Stimulated activated effector memory CD8-positive, alpha-beta T cell treated with anti-CD3 and anti-CD28 coated beads, Interleukin-12 subunit alpha, Interleukin-12 subunit beta, amount 100 ng/mL, for 72 hours (primary cell): ENCODE results near the gene PRKCI.
"Not testable (repeated sequence)": the region's sequence is repeated elsewhere in the genome, so short reads cannot be mapped to it uniquely, and the experiment has no call there.

ENCODE experiments used
- ATAC-seq: fragments of 150-1000 bp; cut with Tn5 transposase; 2 replicates; pipeline ENCODE4 v1.10.0; 2021
- DNase-seq, 2 donors: peaks; one replicate each; pipeline ENCODE4 v3.0.0; 2021 to 2022; ENCODE audit warnings: low spot score in 2 of 2
- H3K27ac Mint-ChIP-seq: one replicate; pipeline ENCODE4 v1.8.0; 2022; ENCODE audit warnings: mild to moderate bottlenecking, mixed read lengths
- H3K36me3 Mint-ChIP-seq: one replicate; pipeline ENCODE4 v1.8.0; 2022; ENCODE audit warnings: mild to moderate bottlenecking, mixed read lengths
- H3K4me1 Mint-ChIP-seq: one replicate; pipeline ENCODE4 v1.8.0; 2022; ENCODE audit warnings: mixed read lengths
- H3K4me3 Mint-ChIP-seq: one replicate; pipeline ENCODE4 v1.8.0; 2022; ENCODE audit warnings: mild to moderate bottlenecking, mixed read lengths
- H3K9me3 Mint-ChIP-seq: one replicate; pipeline ENCODE4 v1.8.0; 2022; ENCODE audit warnings: mixed read lengths

Gene PRKCI

GRCh38 chr3:170206164-170206762, 16.0 kb upstream of the PRKCI start:
- H3K27ac Mint-ChIP-seq, ATAC-seq, H3K4me3 Mint-ChIP-seq, H3K9me3 Mint-ChIP-seq, H3K4me1 Mint-ChIP-seq, H3K36me3 Mint-ChIP-seq: not testable (repeated sequence)
- DNase-seq: peak in 1 of 2 donors; percentile 22

GRCh38 chr3:170207717-170208116, 14.5 kb upstream of the PRKCI start:
- DNase-seq: no peak
- Mint-ChIP-seq H3K27ac (no peak overlapping the region), H3K4me3 (no peak overlapping the region), H3K9me3 (peaks cover 5% of the 10 kb centered on the region), H3K36me3 (no peaks in the 10 kb centered on the region), H3K4me1 (no peaks in the 10 kb centered on the region)
- no peak for ATAC-seq

GRCh38 chr3:170211668-170212067, 10.6 kb upstream of the PRKCI start:
- H3K4me1 Mint-ChIP-seq: no peaks in the 10 kb centered on the region
- H3K9me3 Mint-ChIP-seq: peaks cover 5% of the 10 kb centered on the region
- H3K4me3 Mint-ChIP-seq: no peak overlapping the region
- ATAC-seq: no peak
- H3K27ac Mint-ChIP-seq: no peak overlapping the region
- no peaks in the 10 kb centered on the region for H3K36me3 Mint-ChIP-seq
- DNase-seq: no peak

DNA sequence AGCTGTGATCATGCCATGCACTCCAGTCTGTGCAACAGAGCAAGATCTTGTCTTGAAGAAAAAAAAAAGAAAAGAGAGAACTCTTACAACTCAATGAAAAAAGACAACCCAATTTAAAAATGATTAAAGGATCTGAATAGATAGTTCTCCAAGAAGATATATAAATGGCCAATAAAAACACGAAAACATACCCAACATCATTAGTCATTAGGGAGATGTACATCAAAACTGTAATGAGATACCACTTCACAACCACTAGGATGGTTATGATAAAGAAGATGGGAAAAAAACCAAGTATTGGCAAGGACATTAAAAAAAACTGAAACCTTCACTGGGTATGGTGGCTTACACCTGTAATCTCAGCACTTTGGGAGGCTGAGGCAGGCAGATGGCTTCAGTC, 2.4 kb upstream of the PRKCI start:
- Mint-ChIP-seq H3K4me1 (peaks cover 14% of the 10 kb centered on the region), H3K36me3 (no peaks in the 10 kb centered on the region), H3K9me3 (no peaks in the 10 kb centered on the region), H3K4me3 (no peak overlapping the region), H3K27ac (peak overlapping the region; percentile 23)
- DNase-seq (no peak), ATAC-seq (no peak)

DNA sequence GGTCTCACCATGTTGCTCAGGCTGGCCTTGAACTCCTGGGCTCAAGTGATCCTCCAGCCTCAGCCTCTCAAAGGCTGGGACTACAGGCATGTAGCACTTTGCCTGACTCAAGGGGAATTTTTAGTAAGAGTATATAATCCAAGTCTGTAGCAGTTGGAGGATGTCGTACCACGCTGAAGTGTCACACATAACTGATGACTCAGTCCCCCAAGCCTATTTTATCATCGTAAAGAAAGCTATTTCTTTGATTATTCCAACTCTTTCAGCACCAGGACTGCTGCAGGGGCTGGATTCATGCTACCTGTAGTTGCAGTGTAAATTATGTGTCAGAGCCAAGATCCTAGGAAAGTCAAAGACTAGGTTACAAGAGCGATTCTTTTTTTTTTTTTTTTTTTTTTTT, 1.4 kb upstream of the PRKCI start:
- no peak for ATAC-seq
- Mint-ChIP-seq H3K9me3 (no peaks in the 10 kb centered on the region), H3K4me3 (peak overlapping the region; percentile 84), H3K4me1 (peaks cover 14% of the 10 kb centered on the region), H3K27ac (no peak overlapping the region), H3K36me3 (no peaks in the 10 kb centered on the region)
- peak in 1 of 2 donors; percentile 44 for DNase-seq

DNA sequence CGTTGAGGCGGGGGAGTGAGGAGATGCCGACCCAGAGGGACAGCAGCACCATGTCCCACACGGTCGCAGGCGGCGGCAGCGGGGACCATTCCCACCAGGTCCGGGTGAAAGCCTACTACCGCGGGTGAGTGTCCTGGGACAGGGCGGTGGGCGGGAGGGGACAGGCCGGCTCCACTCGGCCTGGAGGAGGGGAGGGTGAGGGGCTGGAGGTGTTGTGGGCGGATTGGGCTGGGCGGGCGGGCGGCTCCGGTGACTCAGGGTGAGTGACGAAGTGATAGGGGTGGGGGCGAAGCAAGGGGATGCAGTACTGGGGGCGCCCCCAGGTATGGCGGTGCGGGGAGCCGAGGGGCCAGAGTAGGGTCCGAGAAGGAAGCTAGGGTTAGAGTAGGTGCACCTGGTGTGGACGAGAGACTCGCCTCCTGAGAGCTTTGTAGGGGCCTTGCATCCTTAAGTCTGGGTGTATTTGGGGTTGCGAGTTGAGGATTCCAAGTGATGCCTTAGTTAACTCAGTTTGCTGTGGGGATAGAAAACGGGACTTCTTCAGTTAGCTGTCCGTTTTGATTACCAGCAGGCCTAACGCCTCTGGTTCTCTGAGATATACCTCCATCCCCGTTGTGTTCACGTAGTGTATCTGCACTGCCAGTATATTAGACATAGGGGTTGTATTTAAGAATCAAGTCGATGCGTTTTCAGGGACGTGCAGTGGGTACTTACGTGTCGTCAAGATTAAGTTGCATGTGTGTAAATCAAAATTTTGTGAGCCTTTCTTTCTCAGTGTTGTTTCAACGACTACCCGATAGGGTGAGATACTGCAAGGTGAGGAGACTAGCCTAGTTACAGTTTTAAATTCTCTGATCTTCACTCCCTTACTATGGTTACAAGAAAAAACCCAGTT, 670 bp downstream of the PRKCI start:
- peaks cover 29% of the 10 kb centered on the region for H3K4me1 Mint-ChIP-seq
- H3K36me3 Mint-ChIP-seq: no peaks in the 10 kb centered on the region
- no peaks in the 10 kb centered on the region for H3K9me3 Mint-ChIP-seq
- DNase-seq (peak in 1 of 2 donors; percentile 61), ATAC-seq (peak; percentile 60)
- H3K27ac Mint-ChIP-seq: peak overlapping the region; percentile 97
- peak overlapping the region; percentile 84 for H3K4me3 Mint-ChIP-seq

DNA sequence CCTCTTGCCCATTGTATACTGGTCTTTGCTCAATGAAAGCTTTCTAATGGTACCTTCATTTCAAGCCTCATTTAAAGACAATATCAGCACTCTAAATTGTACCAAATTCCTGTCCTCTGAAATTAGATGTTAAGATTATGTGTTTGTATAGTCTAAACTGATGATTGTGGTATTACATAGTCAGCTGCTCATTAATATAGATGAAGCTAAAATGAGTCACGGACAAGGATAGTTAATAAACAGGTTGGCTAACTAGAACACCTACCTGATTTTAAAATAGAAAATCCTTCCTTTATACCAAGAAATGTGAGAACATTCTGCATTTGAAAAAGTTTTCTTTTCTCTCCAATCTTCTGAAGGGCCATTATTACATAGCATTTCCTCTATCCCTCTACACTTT, 2.9 kb downstream of the PRKCI start:
- H3K36me3 Mint-ChIP-seq: no peaks in the 10 kb centered on the region
- no peaks in the 10 kb centered on the region for H3K9me3 Mint-ChIP-seq
- ATAC-seq (no peak), DNase-seq (no peak)
- no peak overlapping the region for H3K27ac Mint-ChIP-seq
- H3K4me3 Mint-ChIP-seq: no peak overlapping the region
- H3K4me1 Mint-ChIP-seq: peaks cover 30% of the 10 kb centered on the region

DNA sequence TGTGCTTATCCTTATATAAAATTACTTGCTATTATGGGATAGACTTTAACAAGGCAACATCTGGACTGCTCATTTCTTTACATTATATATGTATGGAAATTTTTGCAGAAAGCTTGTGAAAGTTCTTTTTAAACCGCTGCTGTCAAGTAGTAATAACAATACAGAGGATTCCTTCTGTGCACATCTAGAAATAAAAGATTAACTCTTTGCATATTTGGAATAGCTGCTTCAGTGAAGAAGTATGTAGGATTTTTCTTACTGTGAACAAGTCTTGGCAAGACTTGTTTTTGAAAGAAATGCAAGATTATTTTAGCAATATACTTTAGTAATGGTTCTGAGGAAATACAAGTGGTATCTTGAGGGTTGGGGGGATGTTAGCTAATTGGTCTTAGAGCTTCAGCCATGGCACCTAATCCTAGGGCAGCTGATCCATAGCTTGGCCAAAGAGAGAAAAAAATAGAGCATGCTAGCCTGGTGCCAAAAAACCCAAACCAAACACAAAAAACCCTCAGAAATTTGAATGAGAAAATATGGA, 4.3 kb downstream of the PRKCI start:
- H3K27ac Mint-ChIP-seq: no peak overlapping the region
- no peaks in the 10 kb centered on the region for H3K9me3 Mint-ChIP-seq
- H3K4me3 Mint-ChIP-seq: no peak overlapping the region
- no peak for ATAC-seq
- peaks cover 30% of the 10 kb centered on the region for H3K4me1 Mint-ChIP-seq
- no peaks in the 10 kb centered on the region for H3K36me3 Mint-ChIP-seq
- DNase-seq: no peak

- H3K9me3 Mint-ChIP-seq: no peaks in the 10 kb centered on the region
- no peak overlapping the region for H3K4me3 Mint-ChIP-seq
- H3K27ac Mint-ChIP-seq: no peak overlapping the region
- ATAC-seq: no peak
- no peaks in the 10 kb centered on the region for H3K36me3 Mint-ChIP-seq
- peaks cover 31% of the 10 kb centered on the region for H3K4me1 Mint-ChIP-seq
- peak in 1 of 2 donors; percentile 17 for DNase-seq
Observed at GRCh38 chr3:170228093-170228766, 6.0 kb downstream of the PRKCI start.

GRCh38 chr3:170232266-170232665, 10.0 kb downstream of the PRKCI start:
- peaks cover 12% of the 10 kb centered on the region for H3K4me1 Mint-ChIP-seq
- no peak for DNase-seq
- H3K4me3 Mint-ChIP-seq: no peak overlapping the region
- ATAC-seq: no peak
- no peak overlapping the region for H3K27ac Mint-ChIP-seq
- peaks cover 27% of the 10 kb centered on the region for H3K36me3 Mint-ChIP-seq
- no peaks in the 10 kb centered on the region for H3K9me3 Mint-ChIP-seq

GRCh38 chr3:170233530-170233929, 11.3 kb downstream of the PRKCI start:
- DNase-seq (no peak), ATAC-seq (no peak)
- Mint-ChIP-seq H3K4me1 (peaks cover 5% of the 10 kb centered on the region), H3K9me3 (no peaks in the 10 kb centered on the region), H3K27ac (no peak overlapping the region), H3K4me3 (no peak overlapping the region), H3K36me3 (peaks cover 40% of the 10 kb centered on the region)

DNA sequence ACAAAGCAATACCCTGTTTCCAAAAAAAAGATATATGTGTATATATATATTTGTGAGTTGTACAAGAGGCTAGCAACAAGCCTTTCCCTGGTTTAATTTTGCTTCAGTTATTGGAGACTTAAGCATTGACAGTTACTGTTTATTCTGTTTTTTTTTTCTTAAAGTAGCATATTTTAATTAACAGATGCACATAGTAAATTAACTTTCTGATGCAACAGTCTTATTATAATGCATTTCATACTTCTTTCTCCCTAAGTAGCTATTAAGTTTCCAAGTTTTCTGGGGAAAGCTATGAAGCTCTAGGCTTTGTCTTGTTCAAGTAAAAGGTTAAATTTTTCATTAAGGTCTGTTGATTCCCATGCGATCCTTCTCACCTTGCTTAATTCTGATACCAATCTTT, 17.9 kb downstream of the PRKCI start:
- Mint-ChIP-seq H3K4me1 (peaks cover 4% of the 10 kb centered on the region), H3K27ac (no peak overlapping the region), H3K4me3 (no peak overlapping the region), H3K36me3 (peaks cover 46% of the 10 kb centered on the region), H3K9me3 (no peaks in the 10 kb centered on the region)
- DNase-seq (no peak), ATAC-seq (no peak)

GRCh38 chr3:170240671-170241070, 18.4 kb downstream of the PRKCI start:
- no peak for ATAC-seq
- no peaks in the 10 kb centered on the region for H3K9me3 Mint-ChIP-seq
- H3K36me3 Mint-ChIP-seq: peaks cover 41% of the 10 kb centered on the region
- no peak overlapping the region for H3K27ac Mint-ChIP-seq
- peaks cover 4% of the 10 kb centered on the region for H3K4me1 Mint-ChIP-seq
- DNase-seq: no peak
- H3K4me3 Mint-ChIP-seq: no peak overlapping the region

DNA sequence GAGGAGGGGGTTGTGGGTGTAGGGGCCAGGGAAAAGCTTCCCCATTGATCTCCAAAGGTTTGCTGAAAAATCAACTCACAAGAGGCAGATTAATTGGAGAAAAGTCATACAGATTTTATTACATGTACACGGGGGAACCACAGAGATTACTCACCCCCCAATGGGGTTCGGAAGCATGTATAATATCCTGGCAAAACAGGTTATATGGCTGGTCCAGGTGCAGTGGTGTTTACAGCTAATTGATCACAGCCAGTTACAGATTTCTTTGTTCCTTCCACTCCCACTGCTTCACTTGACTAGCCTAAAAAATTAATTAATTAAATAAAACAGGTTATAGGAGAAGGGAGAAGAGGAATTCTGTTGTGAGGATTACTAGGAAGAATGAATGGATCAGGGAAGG, 22.4 kb downstream of the PRKCI start:
- peaks cover 13% of the 10 kb centered on the region for H3K4me1 Mint-ChIP-seq
- ATAC-seq (no peak), DNase-seq (no peak)
- peaks cover 13% of the 10 kb centered on the region for H3K36me3 Mint-ChIP-seq
- H3K4me3 Mint-ChIP-seq: no peak overlapping the region
- H3K9me3 Mint-ChIP-seq: no peaks in the 10 kb centered on the region
- peak overlapping the region; percentile 15 for H3K27ac Mint-ChIP-seq

DNA sequence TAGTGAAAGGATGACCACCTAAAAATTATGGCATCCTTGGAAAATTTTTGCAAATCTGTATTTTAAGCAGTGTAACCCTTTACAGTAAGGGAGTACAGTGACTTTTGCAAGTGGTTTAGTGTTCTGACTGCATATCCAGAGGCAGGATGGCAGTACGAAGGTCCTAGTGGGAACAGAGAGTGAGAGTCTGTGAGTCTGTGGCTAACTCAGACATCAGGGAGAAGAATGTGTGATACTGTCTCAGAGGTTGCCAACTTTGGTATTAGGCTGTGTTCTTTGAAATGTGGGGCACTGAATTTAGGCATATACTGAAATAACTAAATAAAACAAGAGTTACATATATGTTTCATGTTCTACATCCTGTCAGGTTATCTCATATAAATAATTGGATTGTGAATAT, 25.7 kb downstream of the PRKCI start:
- Mint-ChIP-seq H3K36me3 (peaks cover 12% of the 10 kb centered on the region), H3K27ac (peak overlapping the region; percentile 50), H3K4me3 (no peak overlapping the region), H3K4me1 (peaks cover 10% of the 10 kb centered on the region), H3K9me3 (no peaks in the 10 kb centered on the region)
- DNase-seq (no peak), ATAC-seq (no peak)
